ENCODE results near the gene LNPK.

Gene LNPK

DNA sequence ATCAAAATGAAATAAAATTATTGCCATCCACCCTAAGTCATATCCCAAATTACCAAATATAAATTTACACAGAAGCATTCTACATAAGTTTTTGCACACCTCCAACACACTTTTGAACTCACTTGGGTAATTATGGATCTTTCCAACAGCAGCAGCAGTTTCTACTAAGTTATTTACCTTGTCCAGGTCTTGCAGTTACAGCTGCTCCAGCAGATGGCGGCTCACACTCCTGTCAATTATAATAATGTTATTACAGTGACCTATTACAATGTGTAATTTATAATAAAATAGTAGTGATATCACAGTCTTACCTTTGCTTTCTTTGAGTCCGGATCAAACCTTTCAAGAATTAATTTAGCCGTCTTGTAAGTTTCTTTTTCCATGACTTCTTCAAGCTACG lies 37.9 kb downstream of the LNPK start:
- TF ChIP-seq SIN3A (IDR thresholded peaks at IDR 0.05; ENCODE audit: borderline replicate concordance, insufficient read depth, low read length) = no peak
- TF ChIP-seq POLR2AphosphoS5 (IDR thresholded peaks at IDR 0.05; ENCODE audit: low read depth, low read length) = no peak
- no peak for TF ChIP-seq FOXP2 (optimal IDR thresholded peaks at IDR 0.05; ENCODE audit: borderline replicate concordance, extremely low read depth, extremely low read length, insufficient read depth)
- TF ChIP-seq, protein P1, sequence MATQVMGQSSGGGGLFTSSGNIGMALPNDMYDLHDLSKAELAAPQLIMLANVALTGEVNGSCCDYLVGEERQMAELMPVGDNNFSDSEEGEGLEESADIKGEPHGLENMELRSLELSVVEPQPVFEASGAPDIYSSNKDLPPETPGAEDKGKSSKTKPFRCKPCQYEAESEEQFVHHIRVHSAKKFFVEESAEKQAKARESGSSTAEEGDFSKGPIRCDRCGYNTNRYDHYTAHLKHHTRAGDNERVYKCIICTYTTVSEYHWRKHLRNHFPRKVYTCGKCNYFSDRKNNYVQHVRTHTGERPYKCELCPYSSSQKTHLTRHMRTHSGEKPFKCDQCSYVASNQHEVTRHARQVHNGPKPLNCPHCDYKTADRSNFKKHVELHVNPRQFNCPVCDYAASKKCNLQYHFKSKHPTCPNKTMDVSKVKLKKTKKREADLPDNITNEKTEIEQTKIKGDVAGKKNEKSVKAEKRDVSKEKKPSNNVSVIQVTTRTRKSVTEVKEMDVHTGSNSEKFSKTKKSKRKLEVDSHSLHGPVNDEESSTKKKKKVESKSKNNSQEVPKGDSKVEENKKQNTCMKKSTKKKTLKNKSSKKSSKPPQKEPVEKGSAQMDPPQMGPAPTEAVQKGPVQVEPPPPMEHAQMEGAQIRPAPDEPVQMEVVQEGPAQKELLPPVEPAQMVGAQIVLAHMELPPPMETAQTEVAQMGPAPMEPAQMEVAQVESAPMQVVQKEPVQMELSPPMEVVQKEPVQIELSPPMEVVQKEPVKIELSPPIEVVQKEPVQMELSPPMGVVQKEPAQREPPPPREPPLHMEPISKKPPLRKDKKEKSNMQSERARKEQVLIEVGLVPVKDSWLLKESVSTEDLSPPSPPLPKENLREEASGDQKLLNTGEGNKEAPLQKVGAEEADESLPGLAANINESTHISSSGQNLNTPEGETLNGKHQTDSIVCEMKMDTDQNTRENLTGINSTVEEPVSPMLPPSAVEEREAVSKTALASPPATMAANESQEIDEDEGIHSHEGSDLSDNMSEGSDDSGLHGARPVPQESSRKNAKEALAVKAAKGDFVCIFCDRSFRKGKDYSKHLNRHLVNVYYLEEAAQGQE (IDR thresholded peaks at IDR 0.05; ENCODE audit: insufficient read depth in 1 of 2, low read depth in 2 of 2, low read length in 2 of 2) = no peak
- no peak for TF ChIP-seq TAF1 (IDR thresholded peaks at IDR 0.05; ENCODE audit: borderline replicate concordance, insufficient read depth, low read length)

DNA sequence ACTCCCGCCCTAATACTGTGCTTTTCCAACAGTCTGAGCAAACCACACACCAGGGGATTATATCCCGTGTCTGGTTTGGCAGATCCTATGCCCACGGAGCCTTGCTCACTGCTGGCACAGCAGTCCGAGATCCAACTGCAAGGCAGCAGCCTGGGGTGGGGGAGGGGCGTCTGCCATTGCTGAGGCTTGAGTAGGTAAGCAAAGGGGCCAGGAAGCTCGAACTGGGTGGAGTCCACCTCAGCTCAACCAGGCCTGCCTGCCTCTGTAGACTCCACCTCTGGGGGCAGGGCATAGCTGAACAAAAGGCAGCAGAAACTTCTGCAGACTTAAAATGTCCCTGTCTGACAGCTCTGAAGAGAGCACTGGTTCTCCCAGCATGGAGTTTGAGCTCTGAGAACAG lies 44.2 kb downstream of the LNPK start:
- TF ChIP-seq SIN3A (IDR thresholded peaks at IDR 0.05; ENCODE audit: borderline replicate concordance, insufficient read depth, low read length) = no peak
- TF ChIP-seq, protein P1 (IDR thresholded peaks at IDR 0.05; ENCODE audit: insufficient read depth in 1 of 2, low read depth in 2 of 2, low read length in 2 of 2) = no peak
- no peak for TF ChIP-seq TAF1 (IDR thresholded peaks at IDR 0.05; ENCODE audit: borderline replicate concordance, insufficient read depth, low read length)
- no peak for TF ChIP-seq FOXP2 (optimal IDR thresholded peaks at IDR 0.05; ENCODE audit: borderline replicate concordance, extremely low read depth, extremely low read length, insufficient read depth)
- no peak for TF ChIP-seq POLR2AphosphoS5 (IDR thresholded peaks at IDR 0.05; ENCODE audit: low read depth, low read length)

DNA sequence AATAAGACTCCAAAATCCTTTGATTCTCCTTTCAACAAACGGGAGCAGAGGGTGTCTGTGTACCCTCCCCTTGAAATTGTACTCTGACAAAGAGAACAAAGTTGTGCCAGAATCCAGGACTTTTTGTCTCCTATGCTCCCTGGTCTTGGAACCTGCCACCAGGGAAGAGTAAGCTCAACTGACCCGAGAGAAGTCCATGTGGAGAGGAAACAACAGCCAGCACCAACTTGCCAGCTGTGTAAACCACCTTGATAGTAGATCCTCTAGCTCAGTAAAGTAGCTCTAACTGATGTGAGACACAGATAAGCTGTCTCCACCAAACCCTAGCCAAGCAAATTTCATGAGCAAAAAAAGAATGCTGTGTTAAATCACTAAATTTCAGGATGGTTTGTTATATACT lies 46.9 kb downstream of the LNPK start:
- TF ChIP-seq POLR2AphosphoS5 (IDR thresholded peaks at IDR 0.05; ENCODE audit: low read depth, low read length) (no peak), TAF1 (IDR thresholded peaks at IDR 0.05; ENCODE audit: borderline replicate concordance, insufficient read depth, low read length) (no peak), SIN3A (IDR thresholded peaks at IDR 0.05; ENCODE audit: borderline replicate concordance, insufficient read depth, low read length) (no peak), FOXP2 (optimal IDR thresholded peaks at IDR 0.05; ENCODE audit: borderline replicate concordance, extremely low read depth, extremely low read length, insufficient read depth) (no peak)
- TF ChIP-seq, protein P1 (IDR thresholded peaks at IDR 0.05; ENCODE audit: insufficient read depth in 1 of 2, low read depth in 2 of 2, low read length in 2 of 2) = no peak

DNA sequence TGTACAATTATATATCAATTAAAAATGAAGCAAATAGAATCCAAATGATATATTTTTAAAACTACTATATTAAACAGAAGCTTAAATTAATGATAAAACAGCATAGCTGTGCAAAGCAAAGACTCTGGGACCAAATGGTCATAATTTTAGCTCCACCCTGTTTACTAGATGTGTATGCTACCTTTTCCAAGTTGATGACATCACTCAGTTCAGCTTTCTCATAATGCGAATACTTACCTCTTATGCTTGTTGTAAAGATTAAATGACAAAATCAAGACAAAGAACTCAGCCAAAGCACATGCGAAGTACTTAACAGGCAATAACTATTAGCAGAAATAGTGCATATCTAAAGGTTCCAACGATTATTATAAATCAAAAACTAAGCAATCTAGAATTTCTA lies 51.6 kb downstream of the LNPK start:
- TF ChIP-seq POLR2AphosphoS5 (IDR thresholded peaks at IDR 0.05; ENCODE audit: low read depth, low read length) (no peak), SIN3A (IDR thresholded peaks at IDR 0.05; ENCODE audit: borderline replicate concordance, insufficient read depth, low read length) (no peak), TAF1 (IDR thresholded peaks at IDR 0.05; ENCODE audit: borderline replicate concordance, insufficient read depth, low read length) (no peak), FOXP2 (optimal IDR thresholded peaks at IDR 0.05; ENCODE audit: borderline replicate concordance, extremely low read depth, extremely low read length, insufficient read depth) (no peak)
- TF ChIP-seq, protein P1 (IDR thresholded peaks at IDR 0.05; ENCODE audit: insufficient read depth in 1 of 2, low read depth in 2 of 2, low read length in 2 of 2) = no peak

DNA sequence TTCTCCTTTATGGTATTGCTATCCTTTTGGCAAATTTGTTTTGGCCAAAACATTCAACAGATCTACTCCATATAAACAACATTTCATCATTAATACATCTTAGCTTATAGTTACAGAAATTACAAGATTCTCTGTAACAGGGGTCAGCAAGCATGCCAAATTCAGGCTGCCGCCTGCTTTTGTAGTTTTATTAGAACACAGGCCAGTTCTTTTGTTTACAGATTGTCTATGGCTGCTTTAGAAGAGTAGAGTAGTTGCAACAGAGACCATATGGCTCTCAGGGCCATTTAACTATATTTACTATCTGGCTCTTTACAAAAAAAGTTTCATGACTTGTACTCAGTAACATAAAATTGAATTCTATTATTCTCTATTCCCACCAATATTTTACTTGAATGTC lies 53.9 kb downstream of the LNPK start:
- no peak for TF ChIP-seq POLR2AphosphoS5 (IDR thresholded peaks at IDR 0.05; ENCODE audit: low read depth, low read length)
- no peak for TF ChIP-seq TAF1 (IDR thresholded peaks at IDR 0.05; ENCODE audit: borderline replicate concordance, insufficient read depth, low read length)
- TF ChIP-seq, protein P1 (IDR thresholded peaks at IDR 0.05; ENCODE audit: insufficient read depth in 1 of 2, low read depth in 2 of 2, low read length in 2 of 2) = no peak
- no peak for TF ChIP-seq SIN3A (IDR thresholded peaks at IDR 0.05; ENCODE audit: borderline replicate concordance, insufficient read depth, low read length)
- no peak for TF ChIP-seq FOXP2 (optimal IDR thresholded peaks at IDR 0.05; ENCODE audit: borderline replicate concordance, extremely low read depth, extremely low read length, insufficient read depth)

Data from PFSK-1 (cell line).